NCI-H524 (cell line): ENCODE measurements around the gene NOL9.
A peak's percentile ranks its signal among the peaks of the same experiment; 100 is the strongest.
"Not testable (repeated sequence)": the region's sequence is repeated elsewhere in the genome, so short reads cannot be mapped to it uniquely, and the experiment has no call there.

Experiments
- DNase-seq, 2 experiments: peaks; one replicate each; lab custom pipeline; 2025; lab: John Stamatoyannopoulos, UW

NOL9 gene

GRCh38 chr1:6503884-6504602 is 50.3 kb downstream of the NOL9 start:
- DNase-seq, result peak in 1 of 2 experiments; percentile 42

- DNase-seq, result no peak
Observed at GRCh38 chr1:6502000-6502891, 52.1 kb downstream of the NOL9 start.

GRCh38 chr1:6501279-6501813 is 53.0 kb downstream of the NOL9 start:
- no peak for DNase-seq

GRCh38 chr1:6500544-6501278 is 53.6 kb downstream of the NOL9 start:
- DNase-seq, result no peak

GRCh38 chr1:6499296-6499695 is 55.0 kb downstream of the NOL9 start:
- no peak for DNase-seq

- DNase-seq, result peak in 1 of 2 experiments; percentile 43
Observed at GRCh38 chr1:6498576-6499111, 55.7 kb downstream of the NOL9 start.

GRCh38 chr1:6497867-6498575 is 56.3 kb downstream of the NOL9 start:
- DNase-seq, result no peak

GRCh38 chr1:6497215-6497866 is 57.0 kb downstream of the NOL9 start:
- peak; percentile 22 to 60 for DNase-seq

- DNase-seq, result no peak
Observed at GRCh38 chr1:6496890-6497214, 57.5 kb downstream of the NOL9 start.

- no peak for DNase-seq
Observed at GRCh38 chr1:6496365-6496721, 58.0 kb downstream of the NOL9 start.

GRCh38 chr1:6495540-6496364 is 58.6 kb downstream of the NOL9 start:
- DNase-seq, result no peak

GRCh38 chr1:6495041-6495441 is 59.3 kb downstream of the NOL9 start:
- peak in 1 of 2 experiments; percentile 15 for DNase-seq

- DNase-seq, result no peak
Observed at GRCh38 chr1:6494627-6495026, 59.7 kb downstream of the NOL9 start.

- not testable (repeated sequence) for DNase-seq
Observed at GRCh38 chr1:6493834-6494223, 60.5 kb downstream of the NOL9 start.

GRCh38 chr1:6491966-6492365 is 62.3 kb downstream of the NOL9 start:
- DNase-seq, result no peak

- no peak for DNase-seq
Observed at GRCh38 chr1:6491480-6491962, 62.8 kb downstream of the NOL9 start, which contains the start of gene PLEKHG5. TSS of gene PLEKHG5 (minus strand) at chr1:6491667. CDS start at chr1:6477571, 14,096 bp downstream.

- DNase-seq, result no peak
Observed at GRCh38 chr1:6491081-6491449, 63.2 kb downstream of the NOL9 start.

GRCh38 chr1:6490181-6491080 is 63.9 kb downstream of the NOL9 start:
- peak; percentile 25 to 71 for DNase-seq

- peak; percentile 38 to 72 for DNase-seq
Observed at GRCh38 chr1:6489799-6490180, 64.5 kb downstream of the NOL9 start.
